Measurements from ENCODE around the gene LRP10. TPM values are rescaled to one million over a fixed set of nuclear protein-coding genes. Genes with fewer than 3 reads are reported as not detected.

Gene LRP10
- total RNA-seq: 121 and 128 TPM in 2 replicates

GRCh38 chr14:22871224-22872032, at the start of gene LRP10:
LRP10 (plus strand) TSS chr14:22871740; CDS start chr14:22872304, 564 bp downstream.

GRCh38 chr14:22829661-22830442, 41.7 kb upstream of the LRP10 start, which contains the start of gene MRPL52:
MRPL52 (plus strand) TSS chr14:22829887; CDS start chr14:22829913, 26 bp downstream.

GRCh38 chr14:22836301-22837113, 35.0 kb upstream of the LRP10 start, which contains the start of gene MMP14:
MMP14 (plus strand) TSS chr14:22836585; CDS start chr14:22836818, 233 bp downstream.

GRCh38 chr14:22883173-22883976, 11.8 kb downstream of the LRP10 start, which contains the start of gene REM2:
REM2 (plus strand) TSS chr14:22883222; CDS start chr14:22883288, 66 bp downstream.

GRCh38 chr14:22918804-22919600, 47.5 kb downstream of the LRP10 start, which contains the start of gene RBM23:
RBM23 (minus strand) TSS chr14:22919149.

GRCh38 chr14:22929104-22929960, 57.8 kb downstream of the LRP10 start, which contains the start of gene PRMT5:
PRMT5 (minus strand) TSS chr14:22929376; CDS start chr14:22929361, 15 bp downstream.

Other genes starting within 250 kb of the LRP10 start
- gene OR6J1, start 227.4 kb upstream of the LRP10 start, total RNA-seq: not detected in 2 replicates
- gene OXA1L, start 105.1 kb upstream of the LRP10 start, total RNA-seq: 77.9 and 96.3 TPM in 2 replicates
- gene SLC7A7, start 56.3 kb upstream of the LRP10 start, total RNA-seq: 2.9 and 5.5 TPM in 2 replicates
- 49.5 and 133 TPM in 2 replicates for gene MRPL52, start 41.9 kb upstream of the LRP10 start, total RNA-seq
- 410 and 461 TPM in 2 replicates for gene MMP14, start 35.2 kb upstream of the LRP10 start, total RNA-seq
- 0.06 TPM in 1 of 2 replicates, not detected in the other for gene REM2, start 11.5 kb downstream of the LRP10 start, total RNA-seq
- gene RBM23, start 47.4 kb downstream of the LRP10 start, total RNA-seq: 91.8 and 153 TPM in 2 replicates
- 49.7 and 55.9 TPM in 2 replicates for gene PRMT5, start 57.6 kb downstream of the LRP10 start, total RNA-seq
- 13.1 and 22.7 TPM in 2 replicates for gene HAUS4, start 85.3 kb downstream of the LRP10 start, total RNA-seq
- gene AJUBA, start 110.8 kb downstream of the LRP10 start, total RNA-seq: 9.9 and 12.6 TPM in 2 replicates
- 6.4 and 9.8 TPM in 2 replicates for gene C14orf93, start 138.4 kb downstream of the LRP10 start, total RNA-seq
- gene PSMB5, start 163.2 kb downstream of the LRP10 start, total RNA-seq: 163 and 182 TPM in 2 replicates
- not detected in 2 replicates for gene PSMB11, start 170.5 kb downstream of the LRP10 start, total RNA-seq
- 3.2 TPM in 2 replicates for gene CDH24, start 185.8 kb downstream of the LRP10 start, total RNA-seq
- gene ACIN1, start 223.4 kb downstream of the LRP10 start, total RNA-seq: 55.4 and 67.2 TPM in 2 replicates
- 41.1 and 52.5 TPM in 2 replicates for gene C14orf119, start 223.8 kb downstream of the LRP10 start, total RNA-seq
- gene CIROP, start 233.2 kb downstream of the LRP10 start, total RNA-seq: 0.69 and 0.83 TPM in 2 replicates
- not detected in 2 replicates for gene CEBPE, start 247.5 kb downstream of the LRP10 start, total RNA-seq